Astrocyte (in vitro differentiated cells and primary cell): ENCODE results near the gene SYNE1. TPM values are rescaled to one million over a fixed set of nuclear protein-coding genes. Genes with fewer than 3 reads are reported as not detected.

Source experiments
- DNase-seq: peaks from one replicate; pipeline ENCODE4 v3.0.0-alpha.2; 2010; ENCODE audit warnings: low read depth
- FAIRE-seq: peaks from 2 replicates; lab custom pipeline; 2011; peaks lifted over from hg19 to GRCh38; lab: Jason Lieb, UNC
- H2AFZ ChIP-seq: 2 replicates; pipeline ENCODE4 v1.6.0; 2012; ENCODE audit warnings: low read depth, low read length, inconsistent platforms
- H3K27ac ChIP-seq: 2 replicates; pipeline ENCODE4 v1.5.1; 2011; ENCODE audit warnings: low read depth, low read length, inconsistent platforms
- H3K27me3 ChIP-seq: 2 replicates; pipeline ENCODE4 v1.6.0; 2011; ENCODE audit warnings: low read length, inconsistent platforms; ENCODE audit not compliant: insufficient read depth
- H3K36me3 ChIP-seq: 2 replicates; pipeline ENCODE4 v1.5.1; 2011; ENCODE audit warnings: low read length, inconsistent platforms; ENCODE audit not compliant: insufficient read depth
- H3K4me1 ChIP-seq: 2 replicates; pipeline ENCODE4 v1.5.1; 2011; ENCODE audit warnings: low read length, inconsistent platforms; ENCODE audit not compliant: insufficient read depth
- H3K4me2 ChIP-seq: 2 replicates; pipeline ENCODE4 v1.6.0; 2012; ENCODE audit warnings: low read length, inconsistent platforms
- H3K4me3 ChIP-seq: 2 replicates; pipeline ENCODE4 v1.5.1; 2011; ENCODE audit warnings: low read depth, mild to moderate bottlenecking, low read length, inconsistent platforms; ENCODE audit not compliant: insufficient read depth
- H3K79me2 ChIP-seq: 2 replicates; pipeline ENCODE4 v1.6.0; 2012; ENCODE audit warnings: mild to moderate bottlenecking, low read length, inconsistent platforms; ENCODE audit not compliant: insufficient read depth
- H3K9ac ChIP-seq: 2 replicates; pipeline ENCODE4 v1.6.0; 2012; ENCODE audit warnings: mild to moderate bottlenecking, low read length, inconsistent platforms
- H3K9me3 ChIP-seq: 2 replicates; pipeline ENCODE4 v1.5.1; 2012; ENCODE audit warnings: low read depth, mild to moderate bottlenecking, low read length, inconsistent platforms; ENCODE audit not compliant: insufficient read depth
- H4K20me1 ChIP-seq: 2 replicates; pipeline ENCODE4 v1.6.0; 2012; ENCODE audit warnings: low read length, inconsistent platforms; ENCODE audit not compliant: insufficient read depth
- H3K27ac Mint-ChIP-seq: one replicate; pipeline ENCODE4 v1.8.0; 2021; ENCODE audit warnings: mild to moderate bottlenecking, mixed read lengths; ENCODE audit not compliant: unreplicated experiment
- H3K27me3 Mint-ChIP-seq: one replicate; pipeline ENCODE4 v1.8.0; 2021; ENCODE audit warnings: low read depth, mixed read lengths; ENCODE audit not compliant: unreplicated experiment
- H3K36me3 Mint-ChIP-seq: one replicate; pipeline ENCODE4 v1.8.0; 2021; ENCODE audit warnings: low read depth, mixed read lengths; ENCODE audit not compliant: unreplicated experiment
- H3K4me1 Mint-ChIP-seq: one replicate; pipeline ENCODE4 v1.8.0; 2021; ENCODE audit warnings: low read depth, mixed read lengths; ENCODE audit not compliant: unreplicated experiment
- H3K4me3 Mint-ChIP-seq: one replicate; pipeline ENCODE4 v1.8.0; 2021; ENCODE audit warnings: mild to moderate bottlenecking, moderate library complexity, mixed read lengths; ENCODE audit not compliant: unreplicated experiment
- H3K9me3 Mint-ChIP-seq: one replicate; pipeline ENCODE4 v1.8.0; 2021; ENCODE audit warnings: mild to moderate bottlenecking, mixed read lengths; ENCODE audit not compliant: unreplicated experiment
- CTCF ChIP-seq: IDR thresholded peaks from 2 replicates; pipeline ENCODE4 v1.5.1; 2011; ENCODE audit warnings: low read depth, mild to moderate bottlenecking, inconsistent platforms, low read length, moderate library complexity; ENCODE audit not compliant: insufficient read depth
- EZH2 ChIP-seq: IDR thresholded peaks from 2 replicates; pipeline ENCODE4 v1.6.1; 2012; ENCODE audit warnings: mild to moderate bottlenecking, low read length, inconsistent platforms; ENCODE audit not compliant: insufficient read depth
- total RNA-seq: library from RNA; stranded (reverse); gene quantifications from 2 replicates; pipeline ENCODE4 v1.2.1, GENCODE V29; 2021

SYNE1 gene
- total RNA-seq, 1 donor from 2014 or later = 66.5 TPM

DNA sequence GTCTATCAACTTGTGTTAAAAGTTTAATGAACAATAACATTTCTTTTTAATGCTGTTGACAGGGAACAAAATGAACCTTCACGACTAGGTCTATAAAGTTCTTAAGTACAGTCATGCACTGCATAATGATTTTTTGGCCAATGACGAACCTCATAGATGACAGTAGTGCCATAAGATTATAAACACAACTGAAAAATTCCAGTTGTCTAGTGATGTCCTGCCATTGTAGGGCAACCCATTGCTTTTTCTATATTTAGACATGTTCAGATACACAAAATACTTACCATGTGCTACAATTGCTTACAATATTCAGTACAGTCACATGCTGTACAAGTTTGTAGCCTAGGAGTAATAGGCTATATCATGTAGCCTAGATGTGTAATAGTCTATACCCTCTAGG, 93.6 kb downstream of the SYNE1 start:
- H3K4me1 Mint-ChIP-seq = no peaks in the 10 kb centered on the region
- Histone ChIP-seq H3K9me3 (no peaks in the 10 kb centered on the region), H4K20me1 (no peaks in the 10 kb centered on the region), H2AFZ (no peak overlapping the region), H3K27me3 (no peaks in the 10 kb centered on the region), H3K4me2 (no peak overlapping the region), H3K27ac (no peak overlapping the region), H3K9ac (no peak overlapping the region), H3K4me3 (no peak overlapping the region), H3K36me3 (no peaks in the 10 kb centered on the region), H3K79me2 (no peaks in the 10 kb centered on the region), H3K4me1 (no peaks in the 10 kb centered on the region)
- TF ChIP-seq EZH2 (no peak), CTCF (no peak)
- DNase-seq = no peak
- no peak overlapping the region for H3K27ac Mint-ChIP-seq
- peaks cover 5% of the 10 kb centered on the region for H3K36me3 Mint-ChIP-seq
- H3K9me3 Mint-ChIP-seq = no peaks in the 10 kb centered on the region
- no peaks in the 10 kb centered on the region for H3K27me3 Mint-ChIP-seq
- FAIRE-seq = no peak
- H3K4me3 Mint-ChIP-seq = no peak overlapping the region

DNA sequence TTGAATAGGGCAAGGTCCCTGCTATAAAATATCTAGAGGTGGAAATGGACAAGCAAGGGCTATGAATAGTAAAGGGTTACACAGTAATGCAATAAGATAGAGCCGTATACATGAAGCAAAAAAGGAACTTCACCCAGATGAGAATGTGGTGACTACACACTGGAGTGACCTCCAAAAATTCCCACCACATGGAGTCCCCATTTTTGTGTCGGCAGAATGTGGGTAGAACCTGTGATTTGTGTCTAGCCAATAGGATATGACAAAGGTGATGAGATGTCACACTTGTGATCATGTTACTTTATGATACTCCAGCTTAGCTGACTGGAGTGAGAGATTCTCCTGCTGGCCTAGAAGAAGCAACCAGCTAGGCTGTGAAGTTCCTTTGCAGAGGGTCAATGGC, 96.8 kb downstream of the SYNE1 start:
- H3K9me3 ChIP-seq = no peaks in the 10 kb centered on the region
- no peaks in the 10 kb centered on the region for H3K79me2 ChIP-seq
- no peaks in the 10 kb centered on the region for H3K36me3 ChIP-seq

More for the DNA sequence above, 96.8 kb downstream of the SYNE1 start:
- H3K4me3 ChIP-seq = no peak overlapping the region
- no peak overlapping the region for H3K4me2 ChIP-seq
- no peak overlapping the region for H3K27ac Mint-ChIP-seq
- no peaks in the 10 kb centered on the region for H3K36me3 Mint-ChIP-seq
- H3K27me3 ChIP-seq = no peaks in the 10 kb centered on the region
- FAIRE-seq = no peak
- H3K27me3 Mint-ChIP-seq = no peaks in the 10 kb centered on the region
- no peak overlapping the region for H2AFZ ChIP-seq
- H3K9ac ChIP-seq = no peak overlapping the region
- no peak for DNase-seq
- no peak overlapping the region for H3K27ac ChIP-seq
- H3K4me1 Mint-ChIP-seq = no peaks in the 10 kb centered on the region
- H4K20me1 ChIP-seq = no peaks in the 10 kb centered on the region
- no peaks in the 10 kb centered on the region for H3K9me3 Mint-ChIP-seq
- H3K4me3 Mint-ChIP-seq = no peak overlapping the region
- no peak for TF ChIP-seq CTCF
- no peak for TF ChIP-seq EZH2
- no peaks in the 10 kb centered on the region for H3K4me1 ChIP-seq
